HEK293 (cell line): ENCODE measurements around the gene TMCC1.
A peak's percentile ranks its signal among the peaks of the same experiment; 100 is the strongest.

Experiments used
- CTCF ChIA-PET: fragments of 350-600 bp; formaldehyde crosslinking; extraction: SDS; loops from one replicate; lab custom pipeline; 2021; ENCODE audit warnings: antibody characterized with exemption; lab: Yijun Ruan, JAX
- POLR2A ChIA-PET: fragments of 300-600 bp; formaldehyde crosslinking; extraction: SDS; loops from one replicate; lab custom pipeline; 2020; ENCODE audit warnings: antibody characterized with exemption, inconsistent platforms; lab: Yijun Ruan, JAX
- H3K27ac ChIP-seq: fragments of 200-500 bp; sonication (Bioruptor generic); 2 replicates; pipeline ENCODE4 v1.5.1; 2014; ENCODE audit warnings: low read depth, low read length, control low read depth, inconsistent platforms; ENCODE audit errors: extremely low read depth
- H3K36me3 ChIP-seq, 2 experiments: fragments of 200-500 bp in 1 of 2; sonication (Bioruptor generic) in 1 of 2; 1 replicate in 1 of 2; 2 replicates in 1 of 2; pipeline ENCODE4 v1.5.1; 2014 to 2017; ENCODE audit warnings: inconsistent platforms in 2 of 2, low read length in 2 of 2; ENCODE audit not compliant: control insufficient read depth in 2 of 2, insufficient read depth in 1 of 2
- H3K4me1 ChIP-seq: fragments of 200-500 bp; sonication (Bioruptor generic); 2 replicates; pipeline ENCODE4 v1.5.1; 2014; ENCODE audit warnings: mild to moderate bottlenecking, low read length, inconsistent platforms; ENCODE audit not compliant: control insufficient read depth, insufficient read depth
- H3K4me3 ChIP-seq: 2 replicates; pipeline ENCODE4 v1.5.1; 2011; ENCODE audit warnings: low read depth, mild to moderate bottlenecking, control low read depth, low read length, moderate library complexity
- H3K9me3 ChIP-seq: fragments of 200-500 bp; sonication (Bioruptor generic); 2 replicates; pipeline ENCODE4 v1.5.1; 2014; ENCODE audit warnings: low read depth, low read length, inconsistent platforms; ENCODE audit not compliant: control insufficient read depth, insufficient read depth
- GLIS1 ChIP-seq: fragments of 450-650 bp; formaldehyde crosslinking; IDR thresholded peaks from 2 replicates; pipeline ENCODE4 v1.5.1; 2016; ENCODE audit warnings: missing biosample characterization, missing genetic modification characterization
- HOXA7 ChIP-seq: sonication (generic); formaldehyde crosslinking; IDR thresholded peaks from 2 replicates; pipeline ENCODE4 v1.8.1; 2022; ENCODE audit warnings: missing genetic modification reagents, borderline replicate concordance
- KLF7 ChIP-seq: fragments of 450-650 bp; formaldehyde crosslinking; IDR thresholded peaks from 2 replicates; pipeline ENCODE4 v1.5.1; 2016; ENCODE audit warnings: missing biosample characterization, missing genetic modification characterization, borderline replicate concordance
- KLF8 ChIP-seq: fragments of 450-650 bp; formaldehyde crosslinking; IDR thresholded peaks from 2 replicates; pipeline ENCODE4 v1.5.1; 2016; ENCODE audit warnings: missing biosample characterization, missing genetic modification characterization
- SCRT1 ChIP-seq: fragments of 450-650 bp; formaldehyde crosslinking; IDR thresholded peaks from 2 replicates; pipeline ENCODE4 v1.5.1; 2016; ENCODE audit warnings: missing biosample characterization, missing genetic modification characterization, borderline replicate concordance
- SCRT2 ChIP-seq: fragments of 450-650 bp; formaldehyde crosslinking; IDR thresholded peaks from 2 replicates; pipeline ENCODE4 v1.5.1; 2016; ENCODE audit warnings: missing biosample characterization, missing genetic modification characterization
- SP7 ChIP-seq: fragments of 450-650 bp; formaldehyde crosslinking; IDR thresholded peaks from 2 replicates; pipeline ENCODE4 v1.5.1; 2016; ENCODE audit warnings: missing biosample characterization, missing genetic modification characterization
- ZNF138 ChIP-seq: fragments of 450-650 bp; formaldehyde crosslinking; IDR thresholded peaks from 2 replicates; pipeline ENCODE4 v1.5.1; 2016; ENCODE audit warnings: missing biosample characterization, missing genetic modification characterization, borderline replicate concordance
- ZNF174 ChIP-seq: fragments of 450-650 bp; formaldehyde crosslinking; IDR thresholded peaks from 2 replicates; pipeline ENCODE4 v1.5.0; 2017; ENCODE audit warnings: missing biosample characterization, mild to moderate bottlenecking, missing genetic modification characterization
- ZNF404 ChIP-seq: fragments of 450-650 bp; formaldehyde crosslinking; IDR thresholded peaks from 2 replicates; pipeline ENCODE4 v1.5.1; 2017; ENCODE audit warnings: missing biosample characterization, missing genetic modification characterization
- ZNF433 ChIP-seq: fragments of 450-650 bp; formaldehyde crosslinking; IDR thresholded peaks from 2 replicates; pipeline ENCODE4 v1.5.1; 2016; ENCODE audit warnings: missing biosample characterization, missing genetic modification characterization, low read depth
- ZNF621 ChIP-seq: fragments of 450-650 bp; formaldehyde crosslinking; IDR thresholded peaks from 2 replicates; pipeline ENCODE4 v1.5.1; 2017; ENCODE audit warnings: missing biosample characterization, missing genetic modification characterization
- ZNF660 ChIP-seq: fragments of 450-650 bp; IDR thresholded peaks from 2 replicates; pipeline ENCODE4 v1.5.1; 2018; ENCODE audit warnings: missing biosample characterization, mild to moderate bottlenecking, missing genetic modification characterization
- ZNF664 ChIP-seq: fragments of 450-650 bp; formaldehyde crosslinking; IDR thresholded peaks from 2 replicates; pipeline ENCODE4 v1.5.1; 2016; ENCODE audit warnings: missing biosample characterization, missing genetic modification characterization
- ZNF776 ChIP-seq: fragments of 450-650 bp; formaldehyde crosslinking; IDR thresholded peaks from 2 replicates; pipeline ENCODE4 v1.5.0; 2017; ENCODE audit warnings: missing biosample characterization, missing genetic modification characterization, borderline replicate concordance
- TF ChIP-seq, protein P1 (sequence below): fragments of 450-650 bp; formaldehyde crosslinking; IDR thresholded peaks from 2 replicates; pipeline ENCODE4 v1.5.1; 2017; ENCODE audit warnings: missing biosample characterization, missing genetic modification characterization
- TF ChIP-seq, protein P2 (sequence below): fragments of 450-650 bp; formaldehyde crosslinking; IDR thresholded peaks from 2 replicates; pipeline ENCODE4 v1.5.1; 2016; ENCODE audit warnings: missing biosample characterization, missing genetic modification characterization
- TF ChIP-seq, protein P3 (sequence below): fragments of 450-650 bp; formaldehyde crosslinking; optimal IDR thresholded peaks from 2 replicates; pipeline ENCODE3; 2016; ENCODE audit warnings: missing biosample characterization, mild to moderate bottlenecking, missing genetic modification characterization
- TF ChIP-seq, protein P4 (sequence below): fragments of 450-650 bp; formaldehyde crosslinking; conservative IDR thresholded peaks from 2 replicates; pipeline ENCODE4 v1.5.1; 2016; ENCODE audit warnings: low read depth, missing biosample characterization, missing genetic modification characterization

The TMCC1 gene

DNA sequence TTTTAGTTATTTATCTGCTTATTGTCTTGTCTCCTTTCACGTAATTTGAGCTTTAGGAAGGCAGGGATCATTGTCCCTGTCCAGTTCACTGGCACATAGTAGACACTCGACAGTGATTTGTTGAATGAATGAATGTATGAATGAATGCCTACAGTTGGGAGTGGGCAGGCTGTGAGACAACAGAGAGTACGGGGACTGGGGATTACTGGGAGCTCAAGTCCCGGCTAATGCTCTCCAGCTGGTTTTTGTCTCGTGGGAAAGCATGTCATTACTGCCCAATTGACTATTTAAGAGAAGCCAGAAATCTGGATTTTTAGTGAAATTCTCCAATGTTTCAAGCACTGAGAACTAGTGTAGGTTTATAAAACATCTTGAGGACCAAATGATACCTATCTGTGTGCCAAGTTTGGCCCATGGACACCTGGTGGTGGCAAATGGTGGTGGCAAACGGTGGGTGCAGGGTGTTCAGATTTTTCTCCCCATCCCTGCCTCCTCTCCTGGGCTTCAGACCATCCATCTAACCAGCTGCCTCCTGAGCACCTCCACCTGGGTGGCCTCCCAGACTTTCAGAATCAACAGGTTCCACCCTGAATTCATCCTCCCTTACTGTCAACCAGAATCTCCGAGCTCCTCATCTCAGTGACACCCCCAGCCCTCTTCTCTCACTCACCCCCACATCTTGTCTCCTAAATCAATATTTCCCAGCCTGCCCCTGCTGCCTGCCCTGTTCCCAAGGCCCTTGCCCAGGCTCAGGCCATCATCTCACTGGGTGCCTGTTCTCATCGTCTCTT is 44.8 kb upstream of the TMCC1 start:
- Histone ChIP-seq H3K4me3 (no peak overlapping the region), H3K36me3 (no peaks in the 10 kb centered on the region), H3K9me3 (no peaks in the 10 kb centered on the region), H3K4me1 (no peaks in the 10 kb centered on the region), H3K27ac (no peak overlapping the region)
- POLR2A ChIA-PET: no interaction called here
- TF ChIP-seq KLF7 (tag by site-specific recombination) (no peak), SCRT1 (tag by site-specific recombination) (peak; percentile 62; the same call in 1 of the 2 replicates), GLIS1 (tag by site-specific recombination) (no peak), ZNF174 (no peak), SCRT2 (tag by site-specific recombination) (peak; percentile 82), ZNF621 (tag by site-specific recombination) (no peak)
- CTCF ChIA-PET: interaction anchor here (0.7 to 1.5 kb wide), 3 partner anchors 292 to 448 kb away, joined by 4 read pairs; no protein-coding TSS in a partner anchor

DNA sequence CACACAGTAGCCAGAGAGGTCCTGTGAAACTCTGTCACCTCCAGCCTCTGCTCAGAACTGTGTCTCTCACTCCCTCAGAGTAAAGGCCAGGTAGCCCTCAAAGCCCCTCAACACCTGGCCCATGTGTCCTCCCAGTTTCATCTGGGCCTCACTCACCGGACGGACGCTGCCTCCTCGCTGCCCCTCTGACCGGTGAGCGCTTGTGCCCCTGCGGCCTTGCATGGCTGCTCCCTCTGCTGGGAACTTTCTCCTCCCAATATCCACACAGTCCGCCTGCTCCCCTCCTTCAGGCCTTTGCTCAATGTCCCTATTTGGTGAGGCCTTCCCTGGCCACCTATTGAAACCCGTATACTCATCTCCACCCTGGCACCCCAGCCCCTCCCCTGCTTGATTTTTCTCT is 44.2 kb upstream of the TMCC1 start:
- Histone ChIP-seq H3K36me3 (no peaks in the 10 kb centered on the region), H3K4me3 (no peak overlapping the region), H3K27ac (no peak overlapping the region), H3K9me3 (no peaks in the 10 kb centered on the region), H3K4me1 (no peaks in the 10 kb centered on the region)
- CTCF ChIA-PET: interaction anchor here (1.0 to 1.5 kb wide), 2 partner anchors 329 to 447 kb away, joined by 4 read pairs; no protein-coding TSS in a partner anchor
- POLR2A ChIA-PET: interaction anchor here (0.7 kb wide), 1 partner anchor 24 kb away, joined by 3 read pairs; no protein-coding TSS in a partner anchor
- TF ChIP-seq, protein P1, sequence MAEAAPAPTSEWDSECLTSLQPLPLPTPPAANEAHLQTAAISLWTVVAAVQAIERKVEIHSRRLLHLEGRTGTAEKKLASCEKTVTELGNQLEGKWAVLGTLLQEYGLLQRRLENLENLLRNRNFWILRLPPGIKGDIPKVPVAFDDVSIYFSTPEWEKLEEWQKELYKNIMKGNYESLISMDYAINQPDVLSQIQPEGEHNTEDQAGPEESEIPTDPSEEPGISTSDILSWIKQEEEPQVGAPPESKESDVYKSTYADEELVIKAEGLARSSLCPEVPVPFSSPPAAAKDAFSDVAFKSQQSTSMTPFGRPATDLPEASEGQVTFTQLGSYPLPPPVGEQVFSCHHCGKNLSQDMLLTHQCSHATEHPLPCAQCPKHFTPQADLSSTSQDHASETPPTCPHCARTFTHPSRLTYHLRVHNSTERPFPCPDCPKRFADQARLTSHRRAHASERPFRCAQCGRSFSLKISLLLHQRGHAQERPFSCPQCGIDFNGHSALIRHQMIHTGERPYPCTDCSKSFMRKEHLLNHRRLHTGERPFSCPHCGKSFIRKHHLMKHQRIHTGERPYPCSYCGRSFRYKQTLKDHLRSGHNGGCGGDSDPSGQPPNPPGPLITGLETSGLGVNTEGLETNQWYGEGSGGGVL: no peak
- TF ChIP-seq ZNF660: no peak
- TF ChIP-seq ZNF404: no peak
- TF ChIP-seq ZNF138 (tag by site-specific recombination): no peak
- no peak for TF ChIP-seq SP7 (tag by site-specific recombination)
- TF ChIP-seq, protein P2, sequence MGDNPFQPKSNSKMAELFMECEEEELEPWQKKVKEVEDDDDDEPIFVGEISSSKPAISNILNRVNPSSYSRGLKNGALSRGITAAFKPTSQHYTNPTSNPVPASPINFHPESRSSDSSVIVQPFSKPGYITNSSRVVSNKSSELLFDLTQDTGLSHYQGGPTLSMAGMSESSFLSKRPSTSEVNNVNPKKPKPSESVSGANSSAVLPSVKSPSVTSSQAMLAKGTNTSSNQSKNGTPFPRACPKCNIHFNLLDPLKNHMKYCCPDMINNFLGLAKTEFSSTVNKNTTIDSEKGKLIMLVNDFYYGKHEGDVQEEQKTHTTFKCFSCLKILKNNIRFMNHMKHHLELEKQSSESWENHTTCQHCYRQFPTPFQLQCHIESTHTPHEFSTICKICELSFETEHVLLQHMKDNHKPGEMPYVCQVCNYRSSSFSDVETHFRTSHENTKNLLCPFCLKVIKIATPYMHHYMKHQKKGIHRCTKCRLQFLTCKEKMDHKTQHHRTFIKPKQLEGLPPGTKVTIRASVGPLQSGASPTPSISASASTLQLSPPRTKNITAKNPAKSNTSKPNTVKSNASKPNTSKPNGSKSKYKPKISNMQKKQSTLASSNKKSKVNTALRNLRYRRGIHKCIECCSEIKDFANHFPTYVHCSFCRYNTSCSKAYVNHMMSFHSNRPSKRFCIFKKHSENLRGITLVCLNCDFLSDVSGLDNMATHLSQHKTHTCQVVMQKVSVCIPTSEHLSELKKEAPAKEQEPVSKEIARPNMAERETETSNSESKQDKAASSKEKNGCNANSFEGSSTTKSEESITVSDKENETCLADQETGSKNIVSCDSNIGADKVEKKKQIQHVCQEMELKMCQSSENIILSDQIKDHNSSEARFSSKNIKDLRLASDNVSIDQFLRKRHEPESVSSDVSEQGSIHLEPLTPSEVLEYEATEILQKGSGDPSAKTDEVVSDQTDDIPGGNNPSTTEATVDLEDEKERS (tag by site-specific recombination): no peak
- TF ChIP-seq, protein P3, sequence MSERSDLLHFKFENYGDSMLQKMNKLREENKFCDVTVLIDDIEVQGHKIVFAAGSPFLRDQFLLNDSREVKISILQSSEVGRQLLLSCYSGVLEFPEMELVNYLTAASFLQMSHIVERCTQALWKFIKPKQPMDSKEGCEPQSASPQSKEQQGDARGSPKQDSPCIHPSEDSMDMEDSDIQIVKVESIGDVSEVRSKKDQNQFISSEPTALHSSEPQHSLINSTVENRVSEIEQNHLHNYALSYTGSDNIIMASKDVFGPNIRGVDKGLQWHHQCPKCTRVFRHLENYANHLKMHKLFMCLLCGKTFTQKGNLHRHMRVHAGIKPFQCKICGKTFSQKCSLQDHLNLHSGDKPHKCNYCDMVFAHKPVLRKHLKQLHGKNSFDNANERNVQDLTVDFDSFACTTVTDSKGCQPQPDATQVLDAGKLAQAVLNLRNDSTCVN: no peak
- TF ChIP-seq KLF8 (tag by site-specific recombination): no peak
- TF ChIP-seq, protein P4, sequence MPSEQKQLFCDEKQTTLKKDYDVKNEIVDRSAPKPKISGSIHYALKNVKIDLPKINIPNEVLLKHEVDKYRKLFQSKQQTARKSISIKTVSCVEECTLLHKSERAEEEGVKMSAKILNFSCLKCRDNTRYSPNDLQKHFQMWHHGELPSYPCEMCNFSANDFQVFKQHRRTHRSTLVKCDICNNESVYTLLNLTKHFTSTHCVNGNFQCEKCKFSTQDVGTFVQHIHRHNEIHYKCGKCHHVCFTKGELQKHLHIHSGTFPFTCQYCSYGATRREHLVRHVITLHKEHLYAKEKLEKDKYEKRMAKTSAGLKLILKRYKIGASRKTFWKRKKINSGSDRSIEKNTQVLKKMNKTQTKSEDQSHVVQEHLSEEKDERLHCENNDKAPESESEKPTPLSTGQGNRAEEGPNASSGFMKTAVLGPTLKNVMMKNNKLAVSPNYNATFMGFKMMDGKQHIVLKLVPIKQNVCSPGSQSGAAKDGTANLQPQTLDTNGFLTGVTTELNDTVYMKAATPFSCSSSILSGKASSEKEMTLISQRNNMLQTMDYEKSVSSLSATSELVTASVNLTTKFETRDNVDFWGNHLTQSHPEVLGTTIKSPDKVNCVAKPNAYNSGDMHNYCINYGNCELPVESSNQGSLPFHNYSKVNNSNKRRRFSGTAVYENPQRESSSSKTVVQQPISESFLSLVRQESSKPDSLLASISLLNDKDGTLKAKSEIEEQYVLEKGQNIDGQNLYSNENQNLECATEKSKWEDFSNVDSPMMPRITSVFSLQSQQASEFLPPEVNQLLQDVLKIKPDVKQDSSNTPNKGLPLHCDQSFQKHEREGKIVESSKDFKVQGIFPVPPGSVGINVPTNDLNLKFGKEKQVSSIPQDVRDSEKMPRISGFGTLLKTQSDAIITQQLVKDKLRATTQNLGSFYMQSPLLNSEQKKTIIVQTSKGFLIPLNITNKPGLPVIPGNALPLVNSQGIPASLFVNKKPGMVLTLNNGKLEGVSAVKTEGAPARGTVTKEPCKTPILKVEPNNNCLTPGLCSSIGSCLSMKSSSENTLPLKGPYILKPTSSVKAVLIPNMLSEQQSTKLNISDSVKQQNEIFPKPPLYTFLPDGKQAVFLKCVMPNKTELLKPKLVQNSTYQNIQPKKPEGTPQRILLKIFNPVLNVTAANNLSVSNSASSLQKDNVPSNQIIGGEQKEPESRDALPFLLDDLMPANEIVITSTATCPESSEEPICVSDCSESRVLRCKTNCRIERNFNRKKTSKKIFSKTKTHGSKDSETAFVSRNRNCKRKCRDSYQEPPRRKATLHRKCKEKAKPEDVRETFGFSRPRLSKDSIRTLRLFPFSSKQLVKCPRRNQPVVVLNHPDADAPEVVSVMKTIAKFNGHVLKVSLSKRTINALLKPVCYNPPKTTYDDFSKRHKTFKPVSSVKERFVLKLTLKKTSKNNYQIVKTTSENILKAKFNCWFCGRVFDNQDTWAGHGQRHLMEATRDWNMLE (tag by site-specific recombination): no peak
- no peak for TF ChIP-seq ZNF664 (tag by site-specific recombination)
- TF ChIP-seq ZNF776 (tag by site-specific recombination): no peak
- no peak for TF ChIP-seq HOXA7 (CRISPR knock-in tag)
- no peak for TF ChIP-seq ZNF433 (tag by site-specific recombination)
